NAMALWA (cell line): ENCODE results near the gene ELOVL2.

Experiments
- DNase-seq: peaks from one replicate; pipeline ENCODE4 v3.0.0-alpha.2; 2015; ENCODE audit warnings: low spot score

Gene ELOVL2

DNA sequence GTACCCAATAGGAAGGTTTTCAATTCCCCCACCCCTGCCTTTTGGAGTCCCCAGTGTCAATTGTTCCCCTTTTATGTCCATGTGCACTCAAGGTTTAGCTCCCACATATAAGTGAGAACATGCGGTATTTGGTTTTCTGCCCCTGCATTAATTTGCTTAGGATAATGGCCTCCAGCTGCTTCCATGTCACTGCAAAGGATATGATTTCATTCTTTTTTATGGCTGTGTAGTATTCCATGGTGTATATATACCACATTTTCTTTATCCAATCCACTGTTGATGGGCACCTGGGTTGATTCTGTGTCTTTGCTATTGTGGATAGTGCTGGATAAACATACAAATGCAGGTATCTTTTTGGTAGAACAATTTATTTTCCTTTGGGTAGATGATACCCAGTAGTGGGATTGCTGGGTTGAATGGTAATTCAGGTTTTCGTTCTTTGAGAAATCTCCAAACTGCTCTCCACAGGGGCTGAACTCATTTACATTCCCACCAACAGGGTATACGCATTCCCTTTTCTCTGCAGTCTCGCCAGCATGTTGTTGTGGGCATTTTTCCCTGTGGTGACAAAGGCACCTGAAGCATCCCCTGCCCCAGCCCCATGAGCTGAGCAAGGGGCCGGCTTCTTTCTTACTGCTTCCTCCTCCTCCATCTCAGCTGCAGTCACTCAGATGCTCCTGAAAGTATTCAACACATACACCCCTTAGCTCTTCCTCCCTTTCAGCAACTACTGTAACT is 66.7 kb downstream of the ELOVL2 start:
- no peak for DNase-seq

DNA sequence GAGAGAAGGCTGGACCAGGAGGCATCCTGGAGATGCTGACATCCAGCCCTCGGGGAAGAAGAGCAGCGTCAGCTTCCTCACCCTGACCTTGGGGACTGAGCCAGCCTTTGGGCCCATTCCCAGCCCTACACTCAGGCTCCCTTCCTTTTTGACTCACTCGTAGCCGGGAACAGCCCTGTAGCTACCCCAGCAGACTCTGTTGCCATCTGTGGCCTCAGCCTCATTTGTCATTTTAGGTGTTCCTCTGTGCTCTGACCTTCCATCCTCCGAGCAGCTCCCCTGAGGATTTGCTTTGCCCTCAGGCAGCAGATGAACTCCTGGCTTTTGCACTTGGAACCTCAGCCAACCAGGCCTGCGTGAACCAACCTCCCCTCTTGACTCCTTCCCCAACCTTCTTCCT is 67.5 kb downstream of the ELOVL2 start:
- no peak for DNase-seq

DNA sequence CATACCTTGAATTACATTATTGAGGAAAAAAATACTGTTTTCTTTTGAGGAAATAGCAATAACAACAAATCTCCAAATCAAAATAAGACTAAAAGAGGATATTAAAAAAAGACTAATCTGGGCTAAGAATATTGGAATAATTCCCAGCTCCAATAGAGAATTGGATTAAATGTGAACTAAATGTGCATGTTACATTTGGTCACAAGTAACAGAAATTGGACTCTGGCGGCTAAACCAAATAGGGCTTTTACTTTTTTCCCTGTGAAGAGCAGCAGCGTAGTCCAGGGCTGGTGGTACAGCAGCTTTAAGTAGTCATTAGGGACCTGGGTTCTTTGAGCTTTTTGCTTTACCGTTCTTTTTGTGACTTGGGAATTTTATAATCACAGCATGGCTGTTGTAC is 71.9 kb downstream of the ELOVL2 start:
- DNase-seq: no peak

DNA sequence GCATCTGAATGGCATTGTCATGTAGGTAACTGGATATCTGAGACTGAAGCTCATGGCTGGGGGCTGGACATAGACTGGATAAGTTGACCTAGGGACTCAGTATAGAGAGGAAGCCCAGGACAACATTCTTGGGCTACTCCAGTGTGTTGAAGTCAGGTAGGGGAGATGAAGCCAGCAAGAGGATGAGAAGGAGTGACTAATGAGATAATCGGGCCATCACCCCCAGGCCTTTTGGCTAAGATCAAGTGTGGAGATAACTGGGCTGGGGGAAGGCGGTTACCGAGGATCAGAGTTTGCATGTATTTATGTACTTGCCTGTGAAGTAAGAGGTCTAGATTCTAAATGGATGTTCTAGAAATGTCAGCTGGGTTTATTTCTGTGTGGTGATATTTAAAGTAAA is 73.4 kb downstream of the ELOVL2 start:
- DNase-seq: no peak

DNA sequence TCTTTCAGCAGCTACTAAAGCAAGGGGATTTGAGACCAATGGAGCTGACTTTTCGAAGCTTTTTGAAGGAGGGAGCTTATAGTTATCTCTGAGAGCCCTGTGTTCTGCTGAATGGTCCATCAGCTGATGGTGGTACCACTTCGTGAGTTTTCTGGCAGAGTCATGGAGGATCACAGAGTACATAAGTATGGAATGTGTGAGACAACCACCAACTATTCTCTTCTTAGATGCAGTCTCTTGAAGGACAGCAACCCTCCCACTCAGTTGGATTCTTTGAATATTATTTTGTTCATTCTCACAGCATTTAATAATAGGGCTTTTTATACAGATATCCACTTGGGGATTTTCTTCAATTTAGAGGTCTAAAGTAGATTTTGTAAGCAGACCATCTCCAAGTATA is 75.3 kb downstream of the ELOVL2 start:
- DNase-seq: no peak

DNA sequence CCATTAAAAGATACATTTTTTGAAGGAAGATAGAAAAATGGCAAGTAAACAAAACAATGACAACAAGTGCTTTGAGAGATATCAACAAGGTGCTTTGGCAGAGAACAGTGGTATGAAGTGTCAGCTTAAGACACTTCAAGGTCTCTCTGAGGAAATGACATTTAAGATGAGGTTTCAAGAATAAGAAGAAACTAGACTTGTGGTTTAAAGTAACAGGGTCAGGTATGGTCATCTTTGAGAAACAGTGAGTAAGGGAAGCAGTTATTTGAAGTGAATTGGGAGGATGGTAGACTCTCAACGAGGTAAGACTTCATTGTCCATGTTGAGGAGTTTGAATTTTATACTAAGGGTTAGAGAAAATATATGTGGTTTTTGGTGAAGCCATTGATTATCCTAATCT is 79.4 kb downstream of the ELOVL2 start:
- DNase-seq: no peak

DNA sequence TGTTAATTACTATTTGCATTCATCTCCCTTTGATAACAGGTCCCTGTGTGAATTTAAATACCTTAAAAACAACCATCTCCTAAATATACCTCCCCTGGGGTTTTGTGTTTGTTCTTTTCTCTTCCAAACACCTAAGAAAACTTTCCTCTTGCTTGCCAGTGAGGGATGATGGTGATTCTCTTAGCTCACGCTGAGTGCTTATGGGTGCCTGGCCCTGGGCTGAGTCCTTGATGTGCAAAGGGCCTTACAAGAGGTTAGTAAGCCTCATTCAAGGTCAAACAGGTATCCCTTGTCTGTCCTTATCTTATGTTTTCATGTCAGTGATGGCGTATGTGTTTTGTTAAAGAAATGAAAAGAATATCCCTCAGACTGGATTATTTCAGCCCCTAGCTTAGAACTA is 81.0 kb downstream of the ELOVL2 start:
- no peak for DNase-seq

DNA sequence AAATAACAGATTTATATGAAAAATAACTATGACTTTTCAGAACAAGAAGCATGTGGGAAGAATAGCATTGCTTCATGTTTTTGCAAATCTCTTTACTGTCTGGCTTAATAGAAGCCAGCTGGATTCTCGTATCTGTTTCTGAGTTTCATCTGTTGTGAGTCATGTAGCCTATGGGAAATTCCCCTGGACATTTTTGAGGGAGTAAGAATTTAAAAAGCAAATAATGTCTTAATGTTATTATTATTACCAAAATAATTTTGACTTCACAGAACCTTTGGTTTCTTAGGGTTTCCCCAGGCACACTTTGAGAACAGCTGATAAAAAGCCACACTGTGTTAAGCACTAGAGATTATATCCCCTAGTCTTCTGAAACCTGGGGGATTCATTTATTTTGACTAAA is 81.4 kb downstream of the ELOVL2 start:
- no peak for DNase-seq

DNA sequence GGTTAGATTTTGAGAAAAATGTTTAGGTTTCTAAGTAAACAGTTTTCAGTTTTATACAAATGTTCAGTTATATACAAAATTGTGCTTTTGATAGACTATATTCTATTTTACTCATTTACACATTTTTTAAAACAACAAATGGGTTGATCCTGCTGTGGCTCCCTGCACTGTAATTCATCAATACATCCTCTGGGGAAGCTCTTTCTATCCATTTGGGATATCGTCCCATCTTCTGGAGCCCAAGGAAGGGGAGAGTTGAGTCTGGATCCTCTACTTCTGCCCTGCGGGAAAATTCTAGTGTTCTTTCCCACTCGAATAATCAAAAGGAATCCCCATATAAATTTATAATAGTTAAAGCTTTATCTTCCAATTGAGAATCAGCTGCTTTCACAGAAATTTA is 82.3 kb downstream of the ELOVL2 start:
- DNase-seq: no peak

DNA sequence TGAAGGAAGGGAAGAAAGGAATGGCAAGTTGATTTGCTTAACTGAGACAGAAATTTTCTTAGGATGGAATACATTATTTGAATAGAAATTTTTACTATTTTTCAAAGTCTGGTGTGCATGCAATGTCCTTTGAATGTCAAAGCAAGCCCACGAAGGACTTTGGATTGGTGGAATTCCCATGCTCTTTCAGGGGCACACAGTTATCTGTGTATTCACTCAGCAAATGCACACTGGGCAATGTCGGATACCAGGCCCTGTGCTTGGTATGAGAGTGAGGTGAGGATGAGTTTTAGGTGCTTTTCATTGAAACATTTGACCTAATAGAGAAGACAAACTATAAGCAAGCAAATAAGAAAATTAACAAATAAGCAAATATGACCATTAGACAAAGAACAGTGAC is 83.9 kb downstream of the ELOVL2 start:
- no peak for DNase-seq

DNA sequence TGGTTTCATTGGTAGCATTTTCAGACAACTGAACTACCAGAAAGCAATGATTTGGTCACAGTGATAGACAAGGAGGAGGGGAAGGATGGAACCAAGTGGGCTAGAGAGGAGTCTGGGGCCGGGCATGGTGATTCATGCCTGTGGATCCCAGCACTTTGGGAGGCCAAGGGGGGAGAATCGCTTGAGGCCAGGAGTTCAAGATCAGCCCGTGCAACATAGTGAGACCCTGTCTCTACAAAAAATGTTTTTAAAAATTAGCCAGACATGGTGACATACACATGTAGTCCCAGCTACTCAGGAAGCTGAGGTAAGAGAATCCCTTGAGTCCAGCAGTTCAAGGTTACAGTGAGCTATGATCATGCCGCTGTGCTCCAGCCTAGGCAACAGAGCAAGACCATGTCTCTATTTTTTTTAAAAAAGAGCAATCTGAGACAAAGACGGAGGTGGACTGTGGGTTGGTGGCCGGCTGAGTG is 86.7 kb downstream of the ELOVL2 start:
- no peak for DNase-seq

DNA sequence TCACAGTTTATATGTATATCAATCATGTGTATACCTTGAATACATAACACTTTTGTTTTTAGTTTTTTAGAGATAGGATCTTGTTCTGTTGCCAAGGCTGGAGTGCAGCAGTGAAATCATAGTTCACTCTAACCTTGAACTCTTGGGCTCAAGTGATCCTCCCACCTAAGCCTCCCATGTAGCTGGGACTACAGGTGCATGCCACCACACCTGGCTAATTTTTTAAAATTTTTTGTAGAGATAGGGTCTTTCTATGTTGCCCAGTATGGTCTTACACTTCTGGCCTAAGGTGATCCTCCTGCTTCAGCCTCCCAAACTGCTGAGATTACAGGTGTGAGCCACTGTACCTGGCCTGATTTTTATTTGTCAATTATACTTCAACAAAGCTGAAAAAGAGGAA is 87.3 kb downstream of the ELOVL2 start:
- DNase-seq: no peak

DNA sequence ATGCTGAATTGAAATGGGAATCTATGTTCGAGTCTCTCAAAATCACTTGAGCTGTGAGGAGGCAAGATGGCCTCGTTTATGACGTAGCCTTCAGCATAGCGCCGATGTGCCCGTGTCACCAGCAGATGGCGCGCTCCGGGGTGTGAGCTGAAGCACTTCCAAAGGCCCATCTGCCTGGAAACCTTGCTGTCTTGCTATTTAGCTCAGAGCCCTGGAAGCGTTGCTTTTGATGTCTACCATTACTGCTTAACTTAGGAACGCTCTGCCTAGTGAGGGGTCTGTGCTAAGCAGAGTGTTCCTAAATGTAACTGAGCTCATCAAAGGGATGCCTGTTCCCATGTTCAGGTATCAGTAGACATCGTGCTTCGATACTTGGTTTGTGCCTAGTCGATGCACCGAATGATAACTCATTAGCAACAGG is 89.5 kb downstream of the ELOVL2 start:
- DNase-seq: peak; percentile 87

DNA sequence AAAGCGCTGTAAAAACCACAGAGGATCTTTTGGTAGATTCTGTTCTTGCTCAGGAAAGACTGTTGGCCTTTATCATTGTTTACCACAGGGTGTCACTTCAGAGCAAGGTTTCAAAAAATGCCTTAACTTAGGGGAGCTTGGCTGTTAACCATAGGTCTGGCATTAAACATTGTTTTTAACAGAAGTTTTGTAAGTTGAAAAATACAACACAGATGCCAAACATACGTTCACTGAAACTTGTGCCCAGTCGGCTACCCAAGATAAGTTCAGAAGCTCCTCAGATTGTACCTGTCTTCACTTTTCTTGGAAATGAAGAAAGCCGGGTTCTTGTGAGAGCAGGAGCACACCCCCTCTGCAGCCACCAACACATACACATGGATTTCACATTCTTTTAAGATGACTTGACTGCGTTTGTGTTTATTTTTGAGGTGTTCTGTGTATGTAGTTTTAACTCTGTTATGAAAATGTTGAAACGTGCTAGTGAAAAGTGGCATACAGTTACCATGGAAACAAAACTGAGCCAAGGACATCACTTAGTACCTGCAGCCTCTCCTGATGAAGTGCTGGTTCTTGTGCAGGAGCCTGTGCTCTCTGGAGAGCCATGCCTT is 92.3 kb downstream of the ELOVL2 start:
- peak; percentile 67 for DNase-seq

DNA sequence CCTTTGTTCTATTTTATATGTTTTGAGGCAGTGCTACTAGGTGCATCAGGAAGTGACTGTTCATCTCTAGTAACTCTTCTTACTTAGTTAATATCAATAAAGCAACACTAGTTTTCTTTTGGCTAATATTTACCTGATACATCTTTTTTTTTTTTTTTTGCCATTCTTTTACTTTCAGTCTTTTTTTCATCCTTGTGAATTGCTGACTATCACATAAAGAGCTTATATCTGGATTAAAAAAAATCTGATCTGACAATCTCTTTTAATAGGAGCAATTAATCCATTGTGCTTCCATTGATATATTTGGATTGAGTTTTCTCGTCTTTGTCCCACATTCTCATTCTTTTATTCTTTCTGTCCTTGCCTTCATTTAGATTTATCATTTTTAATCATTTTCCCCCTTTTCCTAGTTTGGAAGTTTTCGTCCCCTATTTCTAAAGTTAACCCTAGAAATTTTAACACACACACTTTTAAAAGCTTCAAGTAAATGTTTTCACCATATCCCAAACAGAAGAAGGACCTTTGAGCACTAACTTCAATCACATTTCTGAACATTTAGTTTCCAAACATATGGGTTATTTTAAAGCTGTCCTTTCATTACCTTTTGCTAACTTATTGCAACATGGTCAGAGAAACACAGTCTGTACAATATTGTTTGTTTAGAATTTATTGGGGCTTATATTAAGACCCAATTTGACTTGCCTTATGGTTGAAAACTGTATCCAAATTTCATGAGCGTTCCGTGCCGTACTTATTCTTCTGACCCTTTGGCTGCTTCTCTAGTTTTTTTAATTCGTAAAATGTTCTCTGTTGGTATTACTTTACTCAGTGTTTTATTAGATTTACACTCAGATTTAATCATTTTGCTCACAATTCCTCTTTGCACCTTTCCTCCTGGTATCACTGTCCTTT is 94.3 kb downstream of the ELOVL2 start:
- DNase-seq: no peak

DNA sequence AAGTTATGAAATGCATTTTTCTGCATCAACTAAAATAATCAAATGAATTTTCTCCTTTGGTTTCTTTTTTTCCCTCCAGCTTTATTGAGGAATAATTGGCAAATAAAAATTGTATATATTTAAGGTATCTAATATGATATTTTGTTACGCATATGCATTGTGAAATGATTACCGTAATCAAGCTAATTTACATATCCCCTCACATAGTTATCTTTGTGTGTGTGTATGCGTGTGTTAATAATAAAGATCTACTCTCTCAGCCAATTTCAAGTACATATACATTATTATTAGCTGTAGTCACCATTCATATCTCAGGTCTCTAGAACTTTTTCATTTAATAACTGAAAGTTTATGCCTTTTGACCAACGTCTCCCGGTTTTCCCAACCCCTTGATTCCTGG is 96.1 kb downstream of the ELOVL2 start:
- DNase-seq: no peak

DNA sequence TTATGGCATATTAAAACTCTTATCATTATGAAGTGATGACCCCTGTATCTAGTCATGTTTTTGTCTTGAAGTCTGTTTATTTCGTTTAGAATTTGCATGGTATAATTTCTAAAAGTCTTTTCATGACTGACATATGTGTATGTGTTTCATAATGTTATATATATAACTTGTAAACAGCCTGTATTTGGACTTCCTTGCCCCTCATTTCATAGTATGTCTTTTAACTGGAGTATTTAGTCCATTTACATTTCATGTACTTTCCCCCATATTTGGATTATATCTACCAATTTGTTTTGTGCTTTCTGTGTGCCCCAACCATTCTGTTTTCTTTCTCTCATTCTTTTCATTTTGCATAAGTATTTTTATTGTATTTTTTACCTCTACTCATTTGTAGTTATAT is 98.3 kb downstream of the ELOVL2 start:
- DNase-seq: no peak

DNA sequence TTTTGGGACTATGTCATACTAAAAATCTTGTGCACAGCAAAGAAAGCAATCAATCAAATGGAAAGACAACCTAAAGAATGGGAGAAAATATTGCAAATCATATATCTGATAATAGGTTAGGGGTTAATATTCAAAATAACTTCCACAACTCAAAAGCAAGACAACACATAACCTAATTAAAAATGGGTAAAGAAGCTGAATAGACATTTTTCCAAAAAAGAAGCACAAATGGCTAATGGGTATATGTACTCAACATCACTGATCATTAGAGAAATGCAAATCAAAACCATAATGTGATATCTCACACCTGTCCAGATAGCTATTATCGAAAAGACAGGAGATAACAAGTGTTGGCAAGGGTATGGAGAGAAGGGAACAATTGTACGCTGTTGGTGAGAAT is 104.3 kb downstream of the ELOVL2 start:
- no peak for DNase-seq

DNA sequence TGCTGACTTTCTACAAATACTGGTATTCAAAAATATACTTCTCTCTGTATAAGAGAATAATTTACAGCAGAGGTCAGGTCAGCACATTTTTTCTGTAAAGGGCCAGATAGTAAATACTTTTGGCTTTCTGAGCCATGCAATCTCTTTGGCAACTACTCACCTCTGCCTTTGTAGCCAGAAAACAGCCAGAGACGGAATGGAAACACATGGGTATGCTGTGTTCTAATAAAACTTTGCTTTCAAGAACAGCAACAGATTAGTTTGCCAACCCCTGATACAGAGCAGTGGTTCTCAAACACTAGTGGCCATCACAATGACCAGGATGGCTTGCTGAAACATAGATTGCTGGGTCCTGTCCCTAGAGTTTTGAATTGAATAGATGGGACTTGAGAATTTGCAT is 111.0 kb downstream of the ELOVL2 start:
- DNase-seq: no peak
